ENCODE measurements around the gene STXBP6.

DNA sequence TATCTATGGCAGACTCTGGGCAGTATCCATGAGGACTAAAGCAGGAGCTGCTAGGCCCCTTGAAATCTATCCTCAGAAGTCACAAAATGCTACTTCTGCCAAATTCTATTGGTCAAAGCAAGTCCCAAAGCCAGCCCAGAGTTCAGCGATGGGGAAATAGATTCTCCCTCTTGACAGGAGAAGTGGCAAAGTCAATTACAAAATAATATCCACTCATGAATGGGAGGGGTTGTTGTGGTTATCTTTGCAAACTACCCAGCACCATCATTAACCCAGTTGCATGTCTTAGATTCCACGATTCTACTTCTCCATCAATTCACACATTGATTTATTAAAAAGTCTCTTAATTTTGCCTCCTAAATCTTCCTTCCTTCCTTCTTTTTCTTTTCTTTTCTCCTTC lies 30.7 kb upstream of the STXBP6 start:
- TF ChIP-seq, protein P1, sequence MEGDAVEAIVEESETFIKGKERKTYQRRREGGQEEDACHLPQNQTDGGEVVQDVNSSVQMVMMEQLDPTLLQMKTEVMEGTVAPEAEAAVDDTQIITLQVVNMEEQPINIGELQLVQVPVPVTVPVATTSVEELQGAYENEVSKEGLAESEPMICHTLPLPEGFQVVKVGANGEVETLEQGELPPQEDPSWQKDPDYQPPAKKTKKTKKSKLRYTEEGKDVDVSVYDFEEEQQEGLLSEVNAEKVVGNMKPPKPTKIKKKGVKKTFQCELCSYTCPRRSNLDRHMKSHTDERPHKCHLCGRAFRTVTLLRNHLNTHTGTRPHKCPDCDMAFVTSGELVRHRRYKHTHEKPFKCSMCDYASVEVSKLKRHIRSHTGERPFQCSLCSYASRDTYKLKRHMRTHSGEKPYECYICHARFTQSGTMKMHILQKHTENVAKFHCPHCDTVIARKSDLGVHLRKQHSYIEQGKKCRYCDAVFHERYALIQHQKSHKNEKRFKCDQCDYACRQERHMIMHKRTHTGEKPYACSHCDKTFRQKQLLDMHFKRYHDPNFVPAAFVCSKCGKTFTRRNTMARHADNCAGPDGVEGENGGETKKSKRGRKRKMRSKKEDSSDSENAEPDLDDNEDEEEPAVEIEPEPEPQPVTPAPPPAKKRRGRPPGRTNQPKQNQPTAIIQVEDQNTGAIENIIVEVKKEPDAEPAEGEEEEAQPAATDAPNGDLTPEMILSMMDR (IDR thresholded peaks at IDR 0.05): no peak
- TF ChIP-seq POLR2A (IDR thresholded peaks at IDR 0.05): no peak
